BJ (cell line): ENCODE data around the gene PPY. TPM values are rescaled to one million over a fixed set of nuclear protein-coding genes. Genes with fewer than 3 reads are reported as not detected.

ENCODE experiments used
- CTCF ChIA-PET: fragments of 350-600 bp; formaldehyde crosslinking; extraction: SDS; loops from one replicate; lab custom pipeline; 2021; ENCODE audit warnings: antibody characterized with exemption, inconsistent platforms; lab: Yijun Ruan, JAX
- POLR2A ChIA-PET: fragments of 300-600 bp; sonication (Branson Sonifier 250); formaldehyde crosslinking; extraction: SDS; loops from one replicate; lab custom pipeline; 2021; ENCODE audit warnings: antibody characterized with exemption; lab: Charles Lee
- DNase-seq: peaks from one replicate; pipeline ENCODE4 v3.0.0-alpha.2; 2011; ENCODE audit warnings: low read depth
- H3K27me3 ChIP-seq: 2 replicates; pipeline ENCODE4 v1.6.0; 2011; ENCODE audit warnings: low read length; ENCODE audit not compliant: control insufficient read depth, insufficient read depth
- H3K36me3 ChIP-seq: 2 replicates; pipeline ENCODE4 v1.5.1; 2011; ENCODE audit warnings: low read length; ENCODE audit not compliant: control insufficient read depth, insufficient read depth
- H3K4me3 ChIP-seq: 2 replicates; pipeline ENCODE4 v1.5.1; 2011; ENCODE audit warnings: low read depth, mild to moderate bottlenecking, control low read depth, low read length
- polyA minus RNA-seq: library from RNA; depleted of rRNA, polyadenylated mRNA; stranded (reverse); fragments of >200 nt; gene quantifications from 2 replicates; pipeline ENCODE4 v1.2.3, GENCODE V29; 2011; rRNA and poly(A)+ RNA removed
- polyA plus RNA-seq: library from polyadenylated mRNA; depleted of rRNA; stranded (reverse); fragments of >200 nt; gene quantifications from 2 replicates; pipeline ENCODE4 v1.2.3, GENCODE V29; 2011; rRNA removed
- TF ChIP-seq, protein P1 (sequence below): IDR thresholded peaks from 2 replicates; pipeline ENCODE4 v1.5.1; 2011; ENCODE audit warnings: low read depth, mild to moderate bottlenecking, control low read depth, inconsistent platforms, low read length, moderate library complexity; ENCODE audit not compliant: insufficient read depth

Gene PPY
- polyA plus RNA-seq (not detected in 2 replicates), polyA minus RNA-seq (not detected in 2 replicates)

DNA sequence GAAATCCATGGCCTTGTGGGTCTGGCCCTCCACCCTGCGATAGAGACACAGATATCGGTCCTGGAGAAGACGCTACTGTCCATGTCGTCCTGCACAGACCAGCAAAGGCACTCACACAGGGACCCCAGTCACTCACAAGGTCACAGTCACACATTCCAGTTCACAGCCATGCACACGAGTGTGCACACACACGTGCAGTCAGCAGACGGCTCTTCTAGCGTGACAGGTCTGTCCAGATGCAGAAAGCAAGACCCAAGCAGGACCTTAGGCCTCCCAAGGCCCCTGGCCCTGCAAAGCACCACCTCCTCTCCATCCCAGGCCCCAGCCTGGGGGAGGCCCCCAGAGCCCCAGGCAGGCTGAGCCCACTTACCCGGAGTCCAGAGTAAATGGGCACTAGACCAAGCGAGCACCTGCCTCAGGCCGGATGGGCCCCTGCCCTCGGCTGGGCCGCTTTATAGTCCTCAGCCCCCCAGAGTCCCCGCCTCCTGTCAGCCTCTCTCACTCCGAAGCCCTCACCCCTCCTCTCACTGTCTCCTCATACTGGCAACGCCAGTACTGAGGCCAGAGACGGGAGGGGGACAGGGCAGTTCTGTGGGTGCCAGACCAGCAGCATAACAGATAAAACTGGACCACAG is at the start of gene PPY:
Gene PPY (minus strand): TSS at position 426 of the 635 bp plus-strand sequence. CDS start 822 bp downstream, outside the sequence.
- DNase-seq, result no peak
- Histone ChIP-seq H3K36me3 (no peaks in the 10 kb centered on the region), H3K27me3 (peaks cover 8% of the 10 kb centered on the region; the same call in 1 of the 2 replicates), H3K4me3 (no peak within 1 kb of the TSS)
- POLR2A ChIA-PET, result no interaction called here
- TF ChIP-seq, protein P1, sequence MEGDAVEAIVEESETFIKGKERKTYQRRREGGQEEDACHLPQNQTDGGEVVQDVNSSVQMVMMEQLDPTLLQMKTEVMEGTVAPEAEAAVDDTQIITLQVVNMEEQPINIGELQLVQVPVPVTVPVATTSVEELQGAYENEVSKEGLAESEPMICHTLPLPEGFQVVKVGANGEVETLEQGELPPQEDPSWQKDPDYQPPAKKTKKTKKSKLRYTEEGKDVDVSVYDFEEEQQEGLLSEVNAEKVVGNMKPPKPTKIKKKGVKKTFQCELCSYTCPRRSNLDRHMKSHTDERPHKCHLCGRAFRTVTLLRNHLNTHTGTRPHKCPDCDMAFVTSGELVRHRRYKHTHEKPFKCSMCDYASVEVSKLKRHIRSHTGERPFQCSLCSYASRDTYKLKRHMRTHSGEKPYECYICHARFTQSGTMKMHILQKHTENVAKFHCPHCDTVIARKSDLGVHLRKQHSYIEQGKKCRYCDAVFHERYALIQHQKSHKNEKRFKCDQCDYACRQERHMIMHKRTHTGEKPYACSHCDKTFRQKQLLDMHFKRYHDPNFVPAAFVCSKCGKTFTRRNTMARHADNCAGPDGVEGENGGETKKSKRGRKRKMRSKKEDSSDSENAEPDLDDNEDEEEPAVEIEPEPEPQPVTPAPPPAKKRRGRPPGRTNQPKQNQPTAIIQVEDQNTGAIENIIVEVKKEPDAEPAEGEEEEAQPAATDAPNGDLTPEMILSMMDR, result no peak
- CTCF ChIA-PET, result interaction anchor here (0.6 to 7.1 kb wide), 13 partner anchors 10 to 172 kb away, joined by 3 to 108 read pairs (median 10); no protein-coding TSS in a partner anchor

- ChIA-PET CTCF (interaction anchor here (1.0 to 3.9 kb wide), 2 partner anchors 8 to 17 kb away, joined by 4 to 18 read pairs; no protein-coding TSS in a partner anchor), POLR2A (no interaction called here)
- peaks cover 16% of the 10 kb centered on the region for H3K27me3 ChIP-seq
- TF ChIP-seq, protein P1, result no peak
- no peak for DNase-seq
- H3K4me3 ChIP-seq, result no peak overlapping the region
- H3K36me3 ChIP-seq, result no peaks in the 10 kb centered on the region
These were observed 46.0 kb upstream of the PPY start for GRCh38 chr17:43988301-43988700.

- H3K27me3 ChIP-seq, result peaks cover 19% of the 10 kb centered on the region
- CTCF ChIA-PET, result interaction anchor here (0.7 to 3.9 kb wide), 6 partner anchors 9 to 141 kb away, joined by 3 to 18 read pairs (median 4); partner anchors contain the start of gene PPY
- no peak for DNase-seq
- H3K4me3 ChIP-seq, result no peak overlapping the region
- TF ChIP-seq, protein P1, result no peak
- POLR2A ChIA-PET, result no interaction called here
- H3K36me3 ChIP-seq, result no peaks in the 10 kb centered on the region
These were observed 45.1 kb upstream of the PPY start for GRCh38 chr17:43987131-43988021.

- DNase-seq, result no peak
- H3K27me3 ChIP-seq, result peaks cover 22% of the 10 kb centered on the region
- TF ChIP-seq, protein P1, result no peak
- CTCF ChIA-PET, result interaction anchor here (0.7 to 3.9 kb wide), 4 partner anchors 10 to 140 kb away, joined by 3 to 18 read pairs (median 7); partner anchors contain the start of gene PPY
- no peaks in the 10 kb centered on the region for H3K36me3 ChIP-seq
- POLR2A ChIA-PET, result no interaction called here
- no peak overlapping the region for H3K4me3 ChIP-seq
These were observed 44.1 kb upstream of the PPY start for GRCh38 chr17:43986225-43986981.
